Prostate gland (tissue), 2 donors: ENCODE measurements around the gene EDARADD.

Experiments
- POLR2A ChIP-seq: fragments of 450-650 bp; IDR thresholded peaks from one replicate; pipeline ENCODE4 v1.6.1; 2016; ENCODE audit warnings: antibody characterized with exemption, mild to moderate bottlenecking
- POLR2AphosphoS5 ChIP-seq: sonication (generic); formaldehyde crosslinking; IDR thresholded peaks from one replicate; pipeline ENCODE4 v1.6.1; 2017; ENCODE audit warnings: antibody characterized with exemption
- TF ChIP-seq, protein P1 (sequence below), 4 experiments: fragments of 200-600 bp in 2 of 4; fragments of 450-650 bp in 2 of 4; sonication (generic) in 2 of 4; IDR thresholded peaks; 1 replicate in 3 of 4; 2 replicates in 1 of 4; pipeline ENCODE4 v1.5.1; 2016 to 2019; ENCODE audit warnings: antibody characterized with exemption in 4 of 4, mild to moderate bottlenecking in 2 of 4, moderate library complexity in 2 of 4

DNA sequence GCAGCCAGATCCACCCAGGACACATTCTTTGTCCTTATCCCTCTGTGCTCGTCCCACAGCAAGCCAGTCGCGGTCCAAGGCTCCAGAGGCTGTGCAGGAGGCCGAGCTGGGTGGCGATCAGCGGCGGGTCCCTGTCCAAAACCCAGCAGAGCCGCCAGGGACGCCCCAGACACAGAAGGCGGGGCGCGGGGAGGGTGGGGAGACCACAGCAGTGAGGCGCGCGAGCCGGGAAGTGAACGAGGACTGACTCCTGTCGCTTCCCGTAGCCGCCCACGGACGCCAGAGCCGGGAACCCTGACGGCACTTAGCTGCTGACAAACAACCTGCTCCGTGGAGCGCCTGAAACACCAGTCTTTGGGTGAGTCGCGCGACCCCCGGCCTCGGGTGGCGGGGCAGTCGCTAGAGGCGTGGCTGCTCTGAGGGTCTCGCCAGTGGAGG, 129.6 kb downstream of the EDARADD start, which contains the start of gene LGALS8:
- TF ChIP-seq, protein P1, sequence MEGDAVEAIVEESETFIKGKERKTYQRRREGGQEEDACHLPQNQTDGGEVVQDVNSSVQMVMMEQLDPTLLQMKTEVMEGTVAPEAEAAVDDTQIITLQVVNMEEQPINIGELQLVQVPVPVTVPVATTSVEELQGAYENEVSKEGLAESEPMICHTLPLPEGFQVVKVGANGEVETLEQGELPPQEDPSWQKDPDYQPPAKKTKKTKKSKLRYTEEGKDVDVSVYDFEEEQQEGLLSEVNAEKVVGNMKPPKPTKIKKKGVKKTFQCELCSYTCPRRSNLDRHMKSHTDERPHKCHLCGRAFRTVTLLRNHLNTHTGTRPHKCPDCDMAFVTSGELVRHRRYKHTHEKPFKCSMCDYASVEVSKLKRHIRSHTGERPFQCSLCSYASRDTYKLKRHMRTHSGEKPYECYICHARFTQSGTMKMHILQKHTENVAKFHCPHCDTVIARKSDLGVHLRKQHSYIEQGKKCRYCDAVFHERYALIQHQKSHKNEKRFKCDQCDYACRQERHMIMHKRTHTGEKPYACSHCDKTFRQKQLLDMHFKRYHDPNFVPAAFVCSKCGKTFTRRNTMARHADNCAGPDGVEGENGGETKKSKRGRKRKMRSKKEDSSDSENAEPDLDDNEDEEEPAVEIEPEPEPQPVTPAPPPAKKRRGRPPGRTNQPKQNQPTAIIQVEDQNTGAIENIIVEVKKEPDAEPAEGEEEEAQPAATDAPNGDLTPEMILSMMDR (IDR thresholded peaks at IDR 0.05): peak in 1 of 4 experiments; percentile 5
- TF ChIP-seq POLR2AphosphoS5 (peak; percentile 75), POLR2A (peak; percentile 41)
